Measurements from ENCODE around the gene KRT13.
A peak's percentile ranks its signal among the peaks of the same experiment; 100 is the strongest.

The KRT13 gene

GRCh38 chr17:41542357-41542756 lies 36.9 kb upstream of the KRT13 start:
- H3K27me3 Mint-ChIP-seq, result no peaks in the 10 kb centered on the region
- H3K4me3 Mint-ChIP-seq, result no peak overlapping the region
- no peak overlapping the region for H3K27ac Mint-ChIP-seq
- no peaks in the 10 kb centered on the region for H3K9me3 Mint-ChIP-seq
- no peaks in the 10 kb centered on the region for H3K36me3 Mint-ChIP-seq
- no peaks in the 10 kb centered on the region for H3K4me1 Mint-ChIP-seq

GRCh38 chr17:41540921-41541625 lies 35.7 kb upstream of the KRT13 start:
- Mint-ChIP-seq H3K27ac (no peak overlapping the region), H3K4me3 (no peak overlapping the region), H3K36me3 (no peaks in the 10 kb centered on the region), H3K27me3 (no peaks in the 10 kb centered on the region), H3K4me1 (no peaks in the 10 kb centered on the region), H3K9me3 (no peaks in the 10 kb centered on the region)

- H3K27ac Mint-ChIP-seq, result no peak overlapping the region
Observed at GRCh38 chr17:41539979-41540701, 34.7 kb upstream of the KRT13 start.

GRCh38 chr17:41539071-41539492 lies 33.7 kb upstream of the KRT13 start:
- Mint-ChIP-seq H3K4me3 (no peak overlapping the region), H3K36me3 (no peaks in the 10 kb centered on the region), H3K27me3 (peaks cover 3% of the 10 kb centered on the region), H3K9me3 (no peaks in the 10 kb centered on the region), H3K27ac (peak overlapping the region; percentile 41), H3K4me1 (no peaks in the 10 kb centered on the region)

More at GRCh38 chr17:41539979-41540701, 34.7 kb upstream of the KRT13 start:
- Mint-ChIP-seq H3K36me3 (no peaks in the 10 kb centered on the region), H3K9me3 (no peaks in the 10 kb centered on the region), H3K4me1 (no peaks in the 10 kb centered on the region), H3K27me3 (peaks cover 3% of the 10 kb centered on the region), H3K4me3 (no peak overlapping the region)

- H3K27me3 Mint-ChIP-seq, result peaks cover 3% of the 10 kb centered on the region
- no peaks in the 10 kb centered on the region for H3K36me3 Mint-ChIP-seq
- H3K9me3 Mint-ChIP-seq, result no peaks in the 10 kb centered on the region
- no peak overlapping the region for H3K27ac Mint-ChIP-seq
- no peaks in the 10 kb centered on the region for H3K4me1 Mint-ChIP-seq
- no peak overlapping the region for H3K4me3 Mint-ChIP-seq
Observed at GRCh38 chr17:41538565-41538991, 33.2 kb upstream of the KRT13 start.

- Mint-ChIP-seq H3K4me1 (no peaks in the 10 kb centered on the region), H3K27me3 (peaks cover 3% of the 10 kb centered on the region), H3K9me3 (no peaks in the 10 kb centered on the region), H3K27ac (no peak overlapping the region), H3K36me3 (no peaks in the 10 kb centered on the region), H3K4me3 (no peak overlapping the region)
Observed at GRCh38 chr17:41537990-41538389, 32.6 kb upstream of the KRT13 start.

GRCh38 chr17:41537614-41537954 lies 32.2 kb upstream of the KRT13 start:
- Mint-ChIP-seq H3K9me3 (no peaks in the 10 kb centered on the region), H3K36me3 (no peaks in the 10 kb centered on the region), H3K27ac (no peak overlapping the region)

GRCh38 chr17:41536741-41537613 lies 31.6 kb upstream of the KRT13 start:
- Mint-ChIP-seq H3K27me3 (peaks cover 3% of the 10 kb centered on the region), H3K36me3 (no peaks in the 10 kb centered on the region), H3K27ac (no peak overlapping the region), H3K9me3 (no peaks in the 10 kb centered on the region), H3K4me3 (no peak overlapping the region), H3K4me1 (no peaks in the 10 kb centered on the region)

More at GRCh38 chr17:41537614-41537954, 32.2 kb upstream of the KRT13 start:
- H3K27me3 Mint-ChIP-seq, result peaks cover 3% of the 10 kb centered on the region
- no peak overlapping the region for H3K4me3 Mint-ChIP-seq
- no peaks in the 10 kb centered on the region for H3K4me1 Mint-ChIP-seq

- Mint-ChIP-seq H3K27me3 (peaks cover 6% of the 10 kb centered on the region), H3K4me3 (no peak overlapping the region), H3K4me1 (no peaks in the 10 kb centered on the region), H3K27ac (no peak overlapping the region), H3K9me3 (no peaks in the 10 kb centered on the region), H3K36me3 (no peaks in the 10 kb centered on the region)
Observed at GRCh38 chr17:41535764-41536481, 30.5 kb upstream of the KRT13 start.

GRCh38 chr17:41534899-41535546 lies 29.6 kb upstream of the KRT13 start:
- H3K27me3 Mint-ChIP-seq, result peaks cover 7% of the 10 kb centered on the region
- no peaks in the 10 kb centered on the region for H3K4me1 Mint-ChIP-seq
- H3K36me3 Mint-ChIP-seq, result no peaks in the 10 kb centered on the region
- no peak overlapping the region for H3K27ac Mint-ChIP-seq
- no peaks in the 10 kb centered on the region for H3K9me3 Mint-ChIP-seq
- no peak overlapping the region for H3K4me3 Mint-ChIP-seq

GRCh38 chr17:41533613-41534012 lies 28.2 kb upstream of the KRT13 start:
- H3K27ac Mint-ChIP-seq, result no peak overlapping the region
- no peaks in the 10 kb centered on the region for H3K9me3 Mint-ChIP-seq
- no peaks in the 10 kb centered on the region for H3K4me1 Mint-ChIP-seq
- H3K36me3 Mint-ChIP-seq, result no peaks in the 10 kb centered on the region
- peaks cover 18% of the 10 kb centered on the region for H3K27me3 Mint-ChIP-seq
- no peak overlapping the region for H3K4me3 Mint-ChIP-seq

GRCh38 chr17:41532947-41533570 lies 27.6 kb upstream of the KRT13 start:
- Mint-ChIP-seq H3K27me3 (peaks cover 22% of the 10 kb centered on the region), H3K36me3 (no peaks in the 10 kb centered on the region), H3K4me3 (no peak overlapping the region), H3K4me1 (peaks cover 4% of the 10 kb centered on the region), H3K27ac (no peak overlapping the region), H3K9me3 (no peaks in the 10 kb centered on the region)

- H3K27me3 Mint-ChIP-seq, result peaks cover 25% of the 10 kb centered on the region
- no peaks in the 10 kb centered on the region for H3K36me3 Mint-ChIP-seq
- peaks cover 7% of the 10 kb centered on the region for H3K4me1 Mint-ChIP-seq
- H3K27ac Mint-ChIP-seq, result no peak overlapping the region
- H3K9me3 Mint-ChIP-seq, result no peaks in the 10 kb centered on the region
- no peak overlapping the region for H3K4me3 Mint-ChIP-seq
Observed at GRCh38 chr17:41531993-41532392, 26.6 kb upstream of the KRT13 start.

Data from activated naive CD4-positive, alpha-beta T cell treated with anti-CD3 and anti-CD28 coated beads, Interleukin-2, amount 50 U/mL, for 24 hours (primary cell).